GM19463 (cell line): ENCODE measurements around the gene PHF21A.
A peak's percentile ranks its signal among the peaks of the same experiment; 100 is the strongest.
"Not testable (repeated sequence)": the region's sequence is repeated elsewhere in the genome, so short reads cannot be mapped to it uniquely, and the experiment has no call there.

Experiments
- ATAC-seq: cut with Tn5 transposase; IDR thresholded peaks from one replicate; pipeline ENCODE4 v1.9.1; 2021; ENCODE audit warnings: mild to moderate bottlenecking, moderate library complexity; ENCODE audit not compliant: unreplicated experiment

Gene PHF21A

GRCh38 chr11:46120346-46121300, 631 bp downstream of the PHF21A start:
- ATAC-seq = no peak

DNA sequence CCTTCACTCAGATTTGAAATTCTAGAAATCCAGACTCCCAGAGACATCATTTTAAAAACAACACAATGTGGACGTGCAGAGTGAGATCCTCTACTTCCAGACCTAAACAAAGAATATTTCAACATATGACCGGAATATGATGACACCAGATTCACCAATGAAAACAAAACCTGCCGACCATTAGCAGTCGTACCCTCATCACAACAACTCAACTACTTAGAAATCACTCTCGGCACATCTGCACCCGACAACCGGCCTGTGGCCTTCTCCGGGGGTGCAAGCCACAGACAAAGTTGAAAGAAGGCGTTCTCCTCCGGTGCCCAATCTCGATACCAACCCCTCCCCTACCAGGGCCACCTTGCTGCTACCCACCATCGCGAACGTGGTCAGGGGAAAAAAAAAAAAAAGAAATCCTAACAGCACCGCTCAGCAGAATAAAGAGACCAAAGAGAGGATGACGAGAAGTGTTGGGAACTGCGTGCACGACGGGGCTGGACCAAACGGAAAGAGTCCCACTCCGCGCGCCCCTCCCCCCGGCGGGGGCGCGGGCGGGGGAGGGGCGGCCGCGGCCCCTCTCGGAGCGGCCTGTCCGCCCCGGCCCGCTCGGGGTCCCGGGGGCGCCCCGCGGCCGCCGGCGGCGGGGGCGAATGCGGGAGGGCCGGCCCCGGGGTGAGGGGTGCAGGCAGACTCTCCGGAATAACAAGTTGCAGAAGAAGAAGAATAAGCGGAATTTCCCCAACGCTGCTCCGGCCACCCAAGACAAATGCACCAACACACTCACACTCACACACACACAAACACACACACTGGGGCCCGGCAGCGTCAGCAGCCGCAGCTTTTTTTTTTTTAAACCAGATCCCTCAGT, 1.7 kb downstream of the PHF21A start:
- peak; percentile 25 for ATAC-seq

DNA sequence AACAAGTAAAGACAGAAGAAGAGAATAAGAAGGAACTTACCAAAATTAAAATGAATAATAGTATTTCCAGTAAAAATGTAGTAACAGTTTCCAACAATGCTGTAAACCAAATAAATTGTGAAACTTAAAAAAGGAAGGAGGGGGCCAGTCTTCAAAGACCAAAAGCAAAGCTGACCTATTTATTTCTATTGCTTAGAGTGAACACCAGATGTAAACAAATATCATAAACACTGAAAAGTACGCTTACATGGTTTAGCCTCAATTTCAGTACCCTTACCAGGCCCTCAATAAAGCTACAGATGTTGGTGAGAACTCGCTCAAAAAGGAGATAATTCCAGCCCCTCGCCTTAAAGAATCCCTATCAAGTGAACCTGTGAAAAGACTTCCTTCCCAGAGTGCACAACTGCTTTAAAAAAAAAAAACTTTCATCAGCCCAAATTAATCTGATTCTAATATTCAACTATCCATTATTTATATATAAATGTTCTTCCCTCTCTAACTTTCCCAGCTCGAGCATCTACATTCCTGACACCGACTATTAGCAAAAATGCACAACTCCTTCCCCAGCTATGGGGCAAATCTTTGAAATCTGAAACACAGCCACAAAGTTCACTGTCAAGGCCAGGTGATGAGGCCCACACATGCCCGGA, 2.4 kb downstream of the PHF21A start:
- ATAC-seq = no peak

GRCh38 chr11:46117842-46118241, 3.4 kb downstream of the PHF21A start:
- no peak for ATAC-seq

DNA sequence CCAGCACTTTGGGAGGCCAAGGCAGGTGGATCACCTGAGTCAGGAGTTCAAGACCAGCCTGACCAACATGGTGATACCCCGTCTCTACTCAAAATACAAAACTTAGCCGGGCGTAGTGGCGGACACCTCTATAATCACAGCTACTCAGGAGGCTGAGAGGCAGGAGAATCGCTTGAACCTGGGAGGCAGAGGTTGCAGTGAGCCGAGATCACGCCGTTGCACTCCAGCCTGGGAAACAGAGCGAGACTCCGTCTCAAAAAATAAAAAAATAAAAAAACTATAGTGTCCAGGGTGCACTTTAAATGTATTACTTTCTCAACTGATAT, 4.6 kb downstream of the PHF21A start:
- ATAC-seq = not testable (repeated sequence)

DNA sequence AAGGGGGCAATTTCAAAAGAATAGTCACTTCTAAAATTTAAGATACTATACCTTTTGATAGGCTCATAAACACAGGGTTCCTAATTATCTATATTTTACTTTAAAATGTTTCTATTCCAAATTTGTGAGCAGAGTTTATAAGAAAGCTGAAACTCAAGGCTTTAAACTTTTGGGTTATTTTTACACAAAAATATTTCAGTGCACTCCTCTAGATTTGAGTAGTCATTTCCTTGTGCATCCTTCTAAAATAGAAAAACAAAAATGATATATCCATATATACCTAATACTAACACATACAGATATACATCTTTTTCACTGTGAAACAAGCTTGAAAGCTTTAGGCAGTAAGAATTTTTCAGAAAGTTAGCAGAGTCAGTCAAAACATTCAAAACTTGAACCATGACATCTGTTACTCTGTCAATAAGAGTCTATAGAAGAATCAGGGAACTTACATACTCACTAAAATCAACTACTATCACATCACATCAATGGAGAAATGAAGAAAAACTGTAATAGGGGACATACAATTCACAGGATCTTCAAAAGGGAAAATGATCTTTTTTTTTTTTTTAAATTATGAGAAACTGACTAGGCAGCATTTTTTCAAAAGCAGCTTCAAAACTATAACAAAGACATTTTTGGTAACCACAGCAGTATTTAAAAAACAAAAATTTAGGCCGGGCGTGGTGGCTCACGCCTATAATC, 5.1 kb downstream of the PHF21A start:
- ATAC-seq = no peak

DNA sequence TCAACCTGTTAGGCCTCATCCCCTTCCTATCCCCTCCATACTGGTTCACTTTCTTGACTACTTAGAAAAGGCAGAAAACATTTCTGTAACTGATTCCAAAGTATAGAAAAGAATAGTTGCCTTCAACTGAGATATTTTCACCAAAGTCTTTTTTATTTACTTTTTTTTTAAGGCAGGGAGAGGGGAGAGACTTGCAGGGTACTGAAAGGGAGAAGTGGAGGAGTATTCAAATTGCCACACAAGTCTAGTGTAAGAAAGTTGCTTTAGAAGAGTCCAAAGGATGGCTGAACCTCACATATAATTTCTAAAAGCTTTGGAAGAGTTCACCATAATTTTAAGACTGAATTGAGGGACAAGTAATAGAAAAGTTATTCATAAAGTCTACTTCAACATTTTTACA, 6.3 kb downstream of the PHF21A start:
- no peak for ATAC-seq

DNA sequence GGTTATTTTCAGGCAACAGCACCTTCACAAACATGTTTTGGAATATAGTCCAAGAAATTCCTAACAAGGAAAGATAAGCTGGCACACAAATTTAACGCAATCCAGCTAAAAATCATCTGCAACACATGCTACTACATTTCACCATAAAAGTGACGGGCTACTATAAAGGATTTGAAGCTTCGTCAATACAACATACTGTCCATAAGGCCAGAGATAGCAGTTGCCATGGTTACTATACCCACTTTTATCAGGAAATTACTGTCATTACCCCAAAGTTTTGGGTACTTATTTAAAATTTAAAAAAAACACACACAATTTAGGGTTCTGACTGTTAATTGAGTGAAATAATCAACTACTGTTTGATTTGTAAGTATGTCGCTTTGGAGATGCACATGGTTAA, 6.9 kb downstream of the PHF21A start:
- no peak for ATAC-seq

- peak; percentile 79 for ATAC-seq
Measured at GRCh38 chr11:46112961-46113607, 8.2 kb downstream of the PHF21A start.

- ATAC-seq = no peak
Measured at GRCh38 chr11:46108751-46109150, 12.5 kb downstream of the PHF21A start.

DNA sequence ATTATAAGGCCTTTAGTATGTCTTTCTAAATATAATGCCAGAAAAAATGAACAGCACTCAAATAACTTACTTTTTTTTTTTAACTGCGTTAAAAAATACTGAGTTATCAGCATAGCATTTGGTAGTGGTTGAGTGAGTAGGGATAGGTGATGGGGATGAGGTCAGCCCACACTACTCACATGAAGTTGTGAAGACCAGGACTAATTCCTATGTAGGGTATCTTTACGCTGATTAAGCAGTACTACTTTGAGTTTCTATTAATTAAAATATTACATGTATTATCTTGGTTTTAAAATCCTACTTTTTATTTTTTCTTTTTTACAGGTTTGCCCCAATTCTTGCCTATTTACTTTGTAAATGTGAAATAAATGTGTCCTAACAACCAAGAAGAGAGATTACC, 13.5 kb downstream of the PHF21A start:
- no peak for ATAC-seq

- ATAC-seq = no peak
Measured at GRCh38 chr11:46107408-46107718, 13.9 kb downstream of the PHF21A start.

DNA sequence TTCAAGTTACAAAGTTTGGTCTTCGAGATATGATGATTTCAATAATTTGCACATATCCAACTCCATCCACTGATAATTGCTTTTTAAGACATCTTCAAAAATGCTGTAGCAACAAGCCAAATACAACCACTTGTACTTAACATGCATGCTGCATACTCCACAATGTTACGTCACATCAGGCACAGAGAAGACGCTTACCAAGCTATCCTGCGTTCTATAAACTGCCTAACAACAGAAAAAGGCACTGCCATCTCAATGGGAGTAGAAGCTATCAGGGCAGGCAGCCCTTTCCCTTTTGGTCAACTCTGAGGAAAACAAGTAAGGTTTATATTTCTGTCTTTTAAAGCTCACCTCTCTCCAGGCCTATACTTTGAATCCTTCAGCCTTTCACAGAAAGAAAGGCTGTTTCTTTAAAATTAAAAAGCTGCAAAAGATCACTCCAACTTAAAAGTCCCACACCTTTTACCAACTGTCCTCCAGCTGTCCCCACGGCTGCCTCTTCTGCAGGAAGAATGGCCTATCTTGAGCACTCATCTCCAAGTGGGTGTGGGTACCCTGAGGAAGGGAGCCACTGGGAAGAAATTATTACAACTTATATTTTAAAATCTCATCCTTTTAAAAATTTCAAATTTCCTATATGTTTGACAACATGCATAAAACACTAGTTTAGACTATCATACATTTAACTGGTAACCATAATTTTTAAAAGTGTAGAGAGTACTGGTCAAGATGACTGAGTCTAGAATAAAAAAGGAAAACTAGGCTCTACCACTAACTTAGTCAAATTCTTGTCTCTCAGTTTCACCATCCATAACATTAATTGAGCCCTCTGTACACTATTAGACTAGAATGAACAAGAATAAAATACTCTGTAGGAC, 14.5 kb downstream of the PHF21A start:
- no peak for ATAC-seq

- no peak for ATAC-seq
Measured at GRCh38 chr11:46105926-46106325, 15.3 kb downstream of the PHF21A start.

- no peak for ATAC-seq
Measured at GRCh38 chr11:46105134-46105628, 16.1 kb downstream of the PHF21A start.

DNA sequence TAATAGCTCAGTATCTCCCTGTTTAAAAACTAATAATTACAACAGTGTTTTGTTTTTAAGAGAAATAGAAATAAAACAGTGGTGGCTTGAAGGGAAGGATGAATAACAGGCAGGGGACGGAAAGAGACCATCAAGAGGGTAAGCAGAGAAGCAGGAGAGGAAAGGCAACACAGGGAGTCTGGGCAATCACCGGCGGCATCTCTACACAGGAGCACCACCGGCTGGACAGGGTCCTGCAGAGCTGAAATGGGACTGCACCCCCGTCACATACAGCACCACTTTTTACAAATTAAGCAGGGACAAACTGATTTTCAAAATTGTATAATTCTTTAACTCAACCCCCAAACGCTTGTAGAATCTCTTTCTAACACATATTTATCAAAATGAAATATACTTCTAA, 18.4 kb downstream of the PHF21A start:
- ATAC-seq = no peak

DNA sequence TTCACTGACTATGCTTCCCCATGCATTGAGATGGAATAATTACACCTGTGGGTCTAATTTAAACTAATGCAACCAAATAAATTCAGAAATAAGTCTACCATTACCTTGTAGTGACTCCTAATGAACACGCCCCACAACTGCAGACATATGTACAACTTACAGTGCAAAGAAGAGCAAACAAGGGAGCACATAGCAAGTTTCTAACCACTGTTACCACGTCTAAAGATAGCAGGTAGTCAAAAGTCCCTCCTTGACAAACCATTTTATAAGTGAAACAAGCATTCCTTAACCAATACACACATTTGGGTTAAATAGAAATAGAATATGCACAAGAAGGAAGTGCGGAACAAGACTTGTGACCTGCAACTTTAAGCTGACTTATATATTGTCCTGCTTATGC, 20.6 kb downstream of the PHF21A start:
- peak; percentile 89 for ATAC-seq

GRCh38 chr11:46099963-46100316, 21.3 kb downstream of the PHF21A start:
- no peak for ATAC-seq

DNA sequence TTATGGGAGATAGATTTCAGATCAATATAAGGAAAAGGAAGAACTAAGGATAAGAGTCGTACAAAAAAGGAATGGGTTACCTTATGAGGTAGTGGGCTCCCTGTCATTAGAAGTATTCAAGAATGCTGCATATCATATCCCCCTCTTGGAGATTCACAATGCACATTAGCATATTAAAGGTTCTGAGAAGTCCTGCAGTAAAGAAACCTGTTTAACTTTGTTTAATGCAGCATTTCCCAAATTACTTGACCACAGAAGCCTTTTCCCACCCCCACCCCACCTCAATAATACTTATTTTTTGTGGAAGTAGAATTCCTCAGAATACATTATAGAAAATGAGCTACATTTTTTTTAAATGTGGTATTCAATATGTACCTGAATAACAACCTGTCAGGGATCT, 30.9 kb downstream of the PHF21A start:
- ATAC-seq = no peak
